H1 (cell line): ENCODE data around the gene NHP2. TPM values are rescaled to one million over a fixed set of nuclear protein-coding genes. Genes with fewer than 3 reads are reported as not detected.

Experiments used
- CTCF ChIA-PET: fragments of 300-600 bp; sonication (Branson Sonifier 250); formaldehyde crosslinking; loops from one replicate; lab custom pipeline; 2021; ENCODE audit not compliant: partially characterized antibody; lab: Charles Lee
- POLR2A ChIA-PET: fragments of 300-600 bp; sonication (Branson Sonifier 250); formaldehyde crosslinking; loops from one replicate; lab custom pipeline; 2021; ENCODE audit warnings: inconsistent platforms; ENCODE audit not compliant: partially characterized antibody; lab: Charles Lee
- DNase-seq, 2 experiments: peaks; one replicate each; pipeline versions ENCODE4 v3.0.0 to v3.0.0-alpha.2; 2010 to 2022; ENCODE audit warnings: low spot score in 2 of 2, low read depth in 1 of 2, mixed read lengths in 1 of 2
- FAIRE-seq: peaks from 2 replicates; lab custom pipeline; 2011; peaks lifted over from hg19 to GRCh38; lab: Jason Lieb, UNC
- H2AFZ ChIP-seq: 2 replicates; pipeline ENCODE4 v1.8.1; 2012; ENCODE audit warnings: low read length, inconsistent platforms
- H2AK5ac ChIP-seq: 2 replicates; pipeline ENCODE4 v1.6.1; 2013; ENCODE audit warnings: low read depth, low read length
- H2BK120ac ChIP-seq: replicated peaks from 2 replicates; pipeline ENCODE3; 2013; ENCODE audit warnings: low read depth, low read length, inconsistent platforms
- H2BK12ac ChIP-seq: 2 replicates; pipeline ENCODE4 v1.6.1; 2013; ENCODE audit warnings: low read depth, low read length
- H2BK15ac ChIP-seq: 2 replicates; pipeline ENCODE4 v1.6.1; 2013; ENCODE audit warnings: low read length
- H2BK20ac ChIP-seq: 2 replicates; pipeline ENCODE4 v1.6.1; 2013; ENCODE audit warnings: low read length
- H2BK5ac ChIP-seq: 2 replicates; pipeline ENCODE4 v1.6.1; 2013; ENCODE audit warnings: low read depth, low read length
- H3K14ac ChIP-seq: 2 replicates; pipeline ENCODE4 v1.6.1; 2013; ENCODE audit warnings: inconsistent platforms; ENCODE audit not compliant: insufficient read length
- H3K18ac ChIP-seq: 2 replicates; pipeline ENCODE4 v1.6.1; 2013; ENCODE audit warnings: low read length; ENCODE audit errors: extremely low read depth
- H3K23ac ChIP-seq: 2 replicates; pipeline ENCODE4 v1.6.1; 2013; ENCODE audit warnings: inconsistent platforms; ENCODE audit not compliant: insufficient read length
- H3K23me2 ChIP-seq: 2 replicates; pipeline ENCODE4 v1.6.1; 2013; ENCODE audit warnings: low read depth, low read length
- H3K27ac ChIP-seq: 2 replicates; pipeline ENCODE4 v1.6.1; 2011; ENCODE audit warnings: low read depth, low read length, inconsistent platforms
- H3K27me3 ChIP-seq, 4 experiments: replicated peaks in 1 of 4; 1 replicate in 1 of 4; 2 replicates in 3 of 4; pipeline versions ENCODE4 v1.6.1 to v1.8.1; 2011 to 2013; ENCODE audit warnings: low read length in 3 of 4, mild to moderate bottlenecking in 3 of 4, inconsistent platforms in 2 of 4, mixed read lengths in 2 of 4, moderate library complexity in 1 of 4; ENCODE audit not compliant: control insufficient read depth in 3 of 4, insufficient read depth in 3 of 4; ENCODE audit errors: extremely low read depth in 1 of 4
- H3K36me3 ChIP-seq, 4 experiments: 2 replicates each; pipeline versions ENCODE4 v1.6.1 to v1.8.1; 2011 to 2013; ENCODE audit warnings: mild to moderate bottlenecking in 4 of 4, low read length in 3 of 4, moderate library complexity in 2 of 4, control low read depth in 1 of 4, inconsistent platforms in 1 of 4; ENCODE audit not compliant: insufficient read depth in 4 of 4, control insufficient read depth in 2 of 4
- H3K4ac ChIP-seq: replicated peaks from 2 replicates; pipeline ENCODE3; 2013; ENCODE audit warnings: low read length, low read depth, mixed read lengths, inconsistent platforms; ENCODE audit not compliant: insufficient read length
- H3K4me1 ChIP-seq, 4 experiments: replicated peaks in 1 of 4; 1 replicate in 1 of 4; 2 replicates in 3 of 4; pipeline versions ENCODE4 v1.6.1 to v1.8.1; 2011 to 2013; ENCODE audit warnings: low read length in 3 of 4, inconsistent platforms in 2 of 4, mixed read lengths in 1 of 4; ENCODE audit not compliant: insufficient read depth in 4 of 4, control insufficient read depth in 3 of 4
- H3K4me2 ChIP-seq, 2 experiments: 2 replicates each; pipeline versions ENCODE4 v1.6.1 to v1.8.1; 2011 to 2013; ENCODE audit warnings: low read depth in 2 of 2, low read length in 2 of 2, control low read depth in 1 of 2, inconsistent platforms in 1 of 2, mild to moderate bottlenecking in 1 of 2; ENCODE audit not compliant: insufficient read depth in 1 of 2
- H3K4me3 ChIP-seq, 4 experiments: fragments of 200-600, 300-600 bp in 1 of 4; sonication (generic), shearing (Covaris generic), sonication (Bioruptor Twin) in 1 of 4; 2 replicates each; pipeline versions ENCODE4 v1.5.1 to v1.8.1; 2011 to 2016; ENCODE audit warnings: low read length in 4 of 4, low read depth in 3 of 4, control low read depth in 2 of 4, inconsistent platforms in 2 of 4, mild to moderate bottlenecking in 2 of 4, mixed read lengths in 1 of 4, moderate library complexity in 1 of 4; ENCODE audit not compliant: insufficient read depth in 2 of 4; ENCODE audit errors: extremely low read depth in 1 of 4
- H3K56ac ChIP-seq: replicated peaks from 2 replicates; pipeline ENCODE3; 2013; ENCODE audit warnings: low read depth, mild to moderate bottlenecking, mixed read lengths, low read length, inconsistent platforms; ENCODE audit not compliant: insufficient read length
- H3K79me1 ChIP-seq: 2 replicates; pipeline ENCODE4 v1.6.1; 2013; ENCODE audit warnings: low read depth, low read length, control low read depth
- H3K79me2 ChIP-seq, 2 experiments: 2 replicates each; pipeline versions ENCODE4 v1.6.1 to v1.8.1; 2012 to 2013; ENCODE audit warnings: low read length in 2 of 2, mild to moderate bottlenecking in 2 of 2, inconsistent platforms in 1 of 2; ENCODE audit not compliant: insufficient read depth in 2 of 2, control insufficient read depth in 1 of 2
- H3K9ac ChIP-seq, 4 experiments: replicated peaks in 1 of 4; 1 replicate in 1 of 4; 2 replicates in 3 of 4; pipeline versions ENCODE4 v1.6.1 to v1.8.1; 2011 to 2013; ENCODE audit warnings: low read depth in 3 of 4, low read length in 3 of 4, control low read depth in 2 of 4, mild to moderate bottlenecking in 2 of 4, moderate library complexity in 2 of 4, inconsistent platforms in 1 of 4; ENCODE audit errors: extremely low read depth in 1 of 4
- H3K9me3 ChIP-seq, 2 experiments: 2 replicates each; pipeline versions ENCODE4 v1.6.1 to v1.8.1; 2012 to 2013; ENCODE audit warnings: mild to moderate bottlenecking in 2 of 2, moderate library complexity in 2 of 2, control low read depth in 1 of 2, inconsistent platforms in 1 of 2, low read depth in 1 of 2, low read length in 1 of 2, mixed read lengths in 1 of 2; ENCODE audit not compliant: insufficient read depth in 2 of 2
- H4K20me1 ChIP-seq, 2 experiments: replicated peaks in 1 of 2; 2 replicates each; pipeline versions ENCODE3 to v1.8.1; 2011 to 2013; ENCODE audit warnings: inconsistent platforms in 2 of 2, low read length in 2 of 2, mild to moderate bottlenecking in 1 of 2; ENCODE audit not compliant: insufficient read depth in 2 of 2, control insufficient read depth in 1 of 2
- H4K5ac ChIP-seq: 2 replicates; pipeline ENCODE4 v1.6.1; 2013; ENCODE audit warnings: low read length, low read depth, mixed read lengths, inconsistent platforms; ENCODE audit not compliant: insufficient read length
- H4K8ac ChIP-seq: 2 replicates; pipeline ENCODE4 v1.8.0; 2013; ENCODE audit warnings: mild to moderate bottlenecking, moderate library complexity, low read length, inconsistent platforms; ENCODE audit not compliant: insufficient read depth; ENCODE audit errors: extremely low read depth
- H4K91ac ChIP-seq: replicated peaks from 2 replicates; pipeline ENCODE3; 2013; ENCODE audit warnings: low read length, mixed read lengths, inconsistent platforms; ENCODE audit not compliant: insufficient read length
- CTBP2 ChIP-seq: IDR thresholded peaks from 2 replicates; pipeline ENCODE4 v1.7.0; 2011; ENCODE audit warnings: borderline replicate concordance, mild to moderate bottlenecking, moderate library complexity, mixed read lengths, low read length; ENCODE audit not compliant: insufficient read depth, insufficient read length
- FOSL1 ChIP-seq: IDR thresholded peaks from 2 replicates; pipeline ENCODE4 v1.6.1; 2011; ENCODE audit warnings: mild to moderate bottlenecking, low read depth, low read length, moderate library complexity; ENCODE audit not compliant: insufficient read depth
- POLR2AphosphoS5 ChIP-seq: IDR thresholded peaks from 2 replicates; pipeline ENCODE4 v1.6.1; 2011; ENCODE audit warnings: low read depth, low read length
- TBP ChIP-seq: IDR thresholded peaks from 2 replicates; pipeline ENCODE4 v1.6.1; 2011; ENCODE audit warnings: low read depth, low read length, improper control_type of control experiment
- ZNF274 ChIP-seq: IDR thresholded peaks from 2 replicates; pipeline ENCODE4 v1.7.0; 2012; ENCODE audit warnings: low read length, borderline replicate concordance; ENCODE audit errors: extremely low read depth
- WGBS, 2 experiments: shearing (Covaris generic) in 1 of 2; methylation state at CpG; one replicate each; pipeline versions ENCODE4 v1.1.6 to v1.1.7; 2013 to 2015; ENCODE audit warnings: low lambda C conversion rate in 2 of 2, mixed read lengths in 2 of 2, inconsistent platforms in 1 of 2, low coverage in 1 of 2, missing lambda C conversion rate in 1 of 2; ENCODE audit not compliant: insufficient replicate concordance in 2 of 2, insufficient coverage in 1 of 2, insufficient read length in 1 of 2; ENCODE audit errors: extremely low coverage in 1 of 2, missing lambda C conversion rate in 1 of 2; 5-methylcytosine and 5-hydroxymethylcytosine counted together
- polyA plus RNA-seq, 7 experiments: library from polyadenylated mRNA; depleted of rRNA in 3 of 7; stranded (reverse) in 5 of 7; unstranded in 2 of 7; fragments of >200 nt in 5 of 7; fragments of 200-250 nt in 2 of 7; gene quantifications; 1 replicate in 5 of 7; 2 replicates in 1 of 7; 4 replicates in 1 of 7; pipeline versions ENCODE4 v1.2.1 to v1.2.3, GENCODE V29; 2011 to 2013; ENCODE audit warnings: missing spikeins in 2 of 7, mixed read lengths in 2 of 7
- total RNA-seq: library from RNA; stranded (reverse); fragmentation: NEBNext Ultra II Directional; extraction: Animal tissue kit (Norgen Biotek cat#: 25700); gene quantifications from 2 replicates; pipeline ENCODE4 v1.2.1, GENCODE V29; 2021
- TF ChIP-seq, protein P1 (sequence below): IDR thresholded peaks from 2 replicates; pipeline ENCODE4 v1.6.1; 2011; ENCODE audit warnings: low read depth, mild to moderate bottlenecking, low read length; ENCODE audit not compliant: insufficient read depth

NHP2 gene
- total and polyA plus RNA-seq, 2 of the 8 experiments (the other 6 are each of a cell fraction or from before 2014, with no cell fraction given), result 241 to 263 TPM

DNA sequence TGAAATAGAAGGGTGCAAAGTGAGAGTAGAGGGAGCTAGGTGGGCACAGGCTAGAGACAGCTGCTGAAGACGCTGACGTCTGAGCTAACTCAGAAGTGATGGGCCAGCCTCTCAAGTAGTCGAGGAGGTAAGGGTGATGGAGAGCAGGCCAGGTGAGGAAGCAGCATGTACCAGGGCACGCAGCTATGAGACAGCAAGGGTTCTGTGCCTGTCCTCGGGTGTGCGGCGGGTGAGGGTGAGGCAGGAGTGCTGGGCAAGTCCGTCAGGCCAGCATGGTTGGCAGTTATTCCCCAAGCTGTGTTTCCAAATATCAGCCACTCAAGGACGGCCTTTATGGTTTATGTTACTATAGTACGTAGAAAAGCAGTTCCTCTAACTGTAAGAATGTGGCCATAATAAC is 16.7 kb downstream of the NHP2 start:
- H4K5ac ChIP-seq, result no peak overlapping the region
- TF ChIP-seq TBP (no peak), ZNF274 (no peak), POLR2AphosphoS5 (peak; percentile 67; the same call in 1 of the 2 replicates), FOSL1 (no peak), CTBP2 (no peak)
- TF ChIP-seq, protein P1, sequence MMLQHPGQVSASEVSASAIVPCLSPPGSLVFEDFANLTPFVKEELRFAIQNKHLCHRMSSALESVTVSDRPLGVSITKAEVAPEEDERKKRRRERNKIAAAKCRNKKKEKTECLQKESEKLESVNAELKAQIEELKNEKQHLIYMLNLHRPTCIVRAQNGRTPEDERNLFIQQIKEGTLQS, result no peak
- TF ChIP-seq, all 59 proteins: peak for 1
- Histone ChIP-seq H3K36me3 (peaks cover 2 to 71% (median 24%) of the 10 kb centered on the region in 4 experiments; a peak in 6 of 8 replicates), H3K14ac (no peak overlapping the region), H3K79me1 (peaks cover 17% of the 10 kb centered on the region), H2BK5ac (peak overlapping the region; percentile 88), H2AK5ac (no peak overlapping the region), H4K91ac (peak overlapping the region; percentile 25), H3K9ac (no peak overlapping the region), H3K4me1 (peaks cover 0 to under 1% (median 0%) of the 10 kb centered on the region in 4 experiments; a peak in 3 of 7 replicates), H3K79me2 (peaks cover 0 to 44% of the 10 kb centered on the region in 2 experiments; a peak in 2 of 4 replicates), H2AFZ (no peak overlapping the region), H3K4me3 (no peak overlapping the region), H3K23me2 (no peaks in the 10 kb centered on the region), H2BK20ac (no peak overlapping the region), H3K23ac (no peak overlapping the region), H4K8ac (no peak overlapping the region; the same call in 1 of the 2 replicates), H2BK12ac (no peak overlapping the region), H2BK120ac (no peak overlapping the region), H2BK15ac (no peak overlapping the region), H3K27me3 (no peaks in the 10 kb centered on the region), H3K4me2 (no peak overlapping the region), H3K27ac (peak overlapping the region; percentile 51; the same call in 1 of the 2 replicates), H3K56ac (no peak overlapping the region), H3K4ac (no peak overlapping the region), H3K18ac (no peak overlapping the region), H3K9me3 (no peaks in the 10 kb centered on the region), H4K20me1 (peaks cover 0 to 23% of the 10 kb centered on the region in 2 experiments)
- FAIRE-seq, result no peak
- ChIA-PET CTCF (interaction anchor here (1.6 to 9.2 kb wide), 6 partner anchors 10 to 61 kb away, joined by 3 to 125 read pairs (median 22); no protein-coding TSS in a partner anchor), POLR2A (interaction anchor here (1.4 to 40.7 kb wide), 7 partner anchors 11 to 70 kb away, joined by 3 to 1250 read pairs (median 11); partner anchors contain the start of genes N4BP3 and NHP2)
- 89% methylated on average over 10 of the region's 10 CpGs; no CpG with 5 or more reads in 1 of the 2 experiments for WGBS, 2 experiments
- no peak for DNase-seq
